Neural progenitor cell (in vitro differentiated cells): ENCODE measurements around the gene GALNT7. TPM values are rescaled to one million over a fixed set of nuclear protein-coding genes. Genes with fewer than 3 reads are reported as not detected.

Experiments
- DNase-seq: peaks from one replicate; pipeline ENCODE4 v3.0.0-alpha.2; 2016; ENCODE audit warnings: low spot score
- H2AFZ ChIP-seq: fragments of 200-600 bp; sonication (generic); replicated peaks from 2 replicates; pipeline ENCODE4 v1.6.1; 2016; ENCODE audit warnings: antibody characterized with exemption
- H3F3A ChIP-seq: fragments of 200-600 bp; sonication (generic); 2 replicates; pipeline ENCODE4 v1.6.1; 2016; ENCODE audit warnings: antibody characterized with exemption, low read depth
- H3K27ac ChIP-seq: fragments of 200-600 bp; sonication (generic); 2 replicates; pipeline ENCODE4 v1.5.1; 2016; ENCODE audit warnings: mild to moderate bottlenecking
- H3K27me3 ChIP-seq: fragments of 200-600 bp; sonication (generic); 2 replicates; pipeline ENCODE4 v1.6.1; 2016; ENCODE audit warnings: mild to moderate bottlenecking, moderate library complexity
- H3K36me3 ChIP-seq: fragments of 200-600 bp; sonication (generic); 2 replicates; pipeline ENCODE4 v1.5.1; 2016
- H3K4me1 ChIP-seq: fragments of 200-600 bp; sonication (generic); 2 replicates; pipeline ENCODE4 v1.6.1; 2016; ENCODE audit warnings: mixed run types
- H3K4me2 ChIP-seq: fragments of 200-600 bp; sonication (generic); 2 replicates; pipeline ENCODE4 v1.6.1; 2016
- H3K4me3 ChIP-seq: fragments of 200-600 bp; sonication (generic); 2 replicates; pipeline ENCODE4 v1.5.1; 2016
- H3K79me2 ChIP-seq: fragments of 200-600 bp; sonication (generic); 2 replicates; pipeline ENCODE4 v1.6.1; 2016; ENCODE audit warnings: low read depth
- H3K9ac ChIP-seq: fragments of 200-600 bp; sonication (generic); 2 replicates; pipeline ENCODE4 v1.6.1; 2016
- H3K9me3 ChIP-seq: fragments of 200-600 bp; sonication (generic); 2 replicates; pipeline ENCODE4 v1.5.1; 2016; ENCODE audit warnings: low read depth
- H4K20me1 ChIP-seq: fragments of 200-600 bp; sonication (generic); 2 replicates; pipeline ENCODE4 v1.6.1; 2016; ENCODE audit warnings: low read depth
- H3K27ac Mint-ChIP-seq: 3 replicates; pipeline ENCODE4 v1.8.0; 2021; ENCODE audit warnings: mixed read lengths
- H3K27me3 Mint-ChIP-seq: 2 replicates; pipeline ENCODE4 v1.8.0; 2022; ENCODE audit warnings: low read depth, mild to moderate bottlenecking, inconsistent platforms, moderate library complexity, mixed read lengths; ENCODE audit not compliant: insufficient read depth
- H3K36me3 Mint-ChIP-seq: 3 replicates; pipeline ENCODE4 v1.8.0; 2021; ENCODE audit warnings: mixed read lengths
- H3K4me1 Mint-ChIP-seq: 3 replicates; pipeline ENCODE4 v1.8.0; 2021; ENCODE audit warnings: mixed read lengths
- H3K4me3 Mint-ChIP-seq: 3 replicates; pipeline ENCODE4 v1.8.0; 2021; ENCODE audit warnings: mild to moderate bottlenecking, moderate library complexity, mixed read lengths
- H3K9me3 Mint-ChIP-seq: 3 replicates; pipeline ENCODE4 v1.8.0; 2020; ENCODE audit warnings: mixed read lengths
- CTCF ChIP-seq: fragments of 200-600 bp; sonication (generic); IDR thresholded peaks from 2 replicates; pipeline ENCODE4 v1.5.1; 2017; ENCODE audit warnings: antibody characterized with exemption, mild to moderate bottlenecking
- EZH2 ChIP-seq: fragments of 200-600 bp; sonication (generic); IDR thresholded peaks from 2 replicates; pipeline ENCODE4 v1.6.1; 2017; ENCODE audit warnings: antibody characterized with exemption, mild to moderate bottlenecking, moderate library complexity
- EZH2phosphoT487 ChIP-seq: fragments of 200-600 bp; sonication (generic); IDR thresholded peaks from 2 replicates; pipeline ENCODE4 v1.6.1; 2017; ENCODE audit warnings: antibody characterized with exemption
- total RNA-seq: library from RNA; depleted of rRNA; stranded (reverse); fragments of >200 nt; gene quantifications from 2 replicates; pipeline ENCODE4 v1.2.3, GENCODE V29; 2015; ENCODE audit warnings: low replicate concordance

GALNT7 gene
- total RNA-seq, 1 donor from 2014 or later: 62.3 TPM

- peaks cover 40% of the 10 kb centered on the region for H3F3A ChIP-seq
- Mint-ChIP-seq H3K36me3 (peaks cover 21% of the 10 kb centered on the region), H3K27ac (peak overlapping the region; percentile 100), H3K27me3 (peaks cover 9% of the 10 kb centered on the region), H3K9me3 (peaks cover 3% of the 10 kb centered on the region), H3K4me1 (peaks cover 32% of the 10 kb centered on the region), H3K4me3 (peak overlapping the region; percentile 100)
- H3K27ac ChIP-seq: peak overlapping the region; percentile 98
- peak overlapping the region; percentile 99 for H3K4me3 ChIP-seq
- peak overlapping the region; percentile 88 for H3K4me2 ChIP-seq
- peak overlapping the region; percentile 87 for H3K9ac ChIP-seq
- peaks cover 37% of the 10 kb centered on the region for H3K4me1 ChIP-seq
- no peaks in the 10 kb centered on the region for H3K9me3 ChIP-seq
- peak; percentile 96 for DNase-seq
- peaks cover 27% of the 10 kb centered on the region for H3K36me3 ChIP-seq
- peak overlapping the region; percentile 97 for H2AFZ ChIP-seq
- peaks cover 69% of the 10 kb centered on the region for H3K79me2 ChIP-seq
- peaks cover 33% of the 10 kb centered on the region for H4K20me1 ChIP-seq
- TF ChIP-seq EZH2: no peak
- no peaks in the 10 kb centered on the region for H3K27me3 ChIP-seq
Measured at GRCh38 chr4:173334891-173335752, 166.5 kb downstream of the GALNT7 start.

GRCh38 chr4:173337463-173337862 lies 168.9 kb downstream of the GALNT7 start:
- H3K4me1 Mint-ChIP-seq: peaks cover 39% of the 10 kb centered on the region
- H3K4me1 ChIP-seq: peaks cover 34% of the 10 kb centered on the region
- no peak for DNase-seq

GRCh38 chr4:173343832-173344397 lies 175.3 kb downstream of the GALNT7 start:
- no peak overlapping the region for H3K4me3 Mint-ChIP-seq
- Histone ChIP-seq H3K9me3 (no peaks in the 10 kb centered on the region), H3K27me3 (no peaks in the 10 kb centered on the region), H3F3A (peaks cover 25% of the 10 kb centered on the region), H3K27ac (no peak overlapping the region), H3K4me3 (no peak overlapping the region), H3K9ac (no peak overlapping the region), H3K4me1 (peaks cover 31% of the 10 kb centered on the region), H2AFZ (no peak overlapping the region), H3K79me2 (no peaks in the 10 kb centered on the region), H3K4me2 (peak overlapping the region; percentile 51), H4K20me1 (no peaks in the 10 kb centered on the region), H3K36me3 (no peaks in the 10 kb centered on the region)
- no peaks in the 10 kb centered on the region for H3K36me3 Mint-ChIP-seq
- no peak overlapping the region for H3K27ac Mint-ChIP-seq
- H3K27me3 Mint-ChIP-seq: no peaks in the 10 kb centered on the region
- peak; percentile 18 for DNase-seq
- TF ChIP-seq EZH2phosphoT487: no peak
- TF ChIP-seq EZH2: no peak
- TF ChIP-seq CTCF: no peak
- no peaks in the 10 kb centered on the region for H3K9me3 Mint-ChIP-seq
- peaks cover 21% of the 10 kb centered on the region for H3K4me1 Mint-ChIP-seq

More at GRCh38 chr4:173337463-173337862, 168.9 kb downstream of the GALNT7 start:
- H3K4me3 Mint-ChIP-seq: no peak overlapping the region
- Histone ChIP-seq H3K27me3 (no peaks in the 10 kb centered on the region), H4K20me1 (peaks cover 10% of the 10 kb centered on the region), H3K4me3 (no peak overlapping the region), H3K4me2 (no peak overlapping the region), H3F3A (peaks cover 32% of the 10 kb centered on the region), H2AFZ (no peak overlapping the region), H3K79me2 (peaks cover 45% of the 10 kb centered on the region), H3K36me3 (peaks cover 7% of the 10 kb centered on the region), H3K27ac (no peak overlapping the region), H3K9me3 (no peaks in the 10 kb centered on the region), H3K9ac (no peak overlapping the region)
- H3K36me3 Mint-ChIP-seq: peaks cover 11% of the 10 kb centered on the region
- H3K27me3 Mint-ChIP-seq: peaks cover 9% of the 10 kb centered on the region
- no peak overlapping the region for H3K27ac Mint-ChIP-seq
- no peak for TF ChIP-seq CTCF
- no peak for TF ChIP-seq EZH2
- TF ChIP-seq EZH2phosphoT487: no peak
- H3K9me3 Mint-ChIP-seq: peaks cover 3% of the 10 kb centered on the region
